Stomach (tissue), 9 donors: Measurements from ENCODE around the gene CYP2A7. TPM values are rescaled to one million over a fixed set of nuclear protein-coding genes. Genes with fewer than 3 reads are reported as not detected.
"Not testable (repeated sequence)": the region's sequence is repeated elsewhere in the genome, so short reads cannot be mapped to it uniquely, and the experiment has no call there.

Source experiments
- DNase-seq, 2 donors: peaks; one replicate each; pipeline versions ENCODE4 v3.0.0 to v3.0.0-alpha.2; 2013 to 2019
- H3K27ac ChIP-seq, 5 donors: fragments of 200-600 bp in 4 of 5; sonication (generic) in 4 of 5; one replicate each; pipeline ENCODE4 v1.5.1; 2013 to 2019; ENCODE audit warnings: mild to moderate bottlenecking in 1 of 5, moderate library complexity in 1 of 5
- H3K27me3 ChIP-seq, 3 donors: fragments of 200-600 bp; sonication (generic); one replicate each; pipeline ENCODE4 v1.5.1; 2017 to 2019; ENCODE audit warnings: mixed run types in 1 of 3
- H3K36me3 ChIP-seq, 4 donors: fragments of 200-600 bp; sonication (generic); 1 replicate in 3 of 4; 2 replicates in 1 of 4; pipeline ENCODE4 v1.5.1; 2016 to 2019
- H3K4me1 ChIP-seq, 4 donors: fragments of 200-600 bp; sonication (generic); one replicate each; pipeline ENCODE4 v1.5.1; 2016 to 2019
- H3K4me3 ChIP-seq, 4 donors: fragments of 200-600 bp; sonication (generic) in 3 of 4; one replicate each; pipeline ENCODE4 v1.5.1; 2016 to 2019; ENCODE audit warnings: mild to moderate bottlenecking in 1 of 4
- H3K9me3 ChIP-seq, 4 donors: fragments of 200-600 bp; sonication (generic); one replicate each; pipeline ENCODE4 v1.5.1; 2016 to 2019
- CTCF ChIP-seq, 7 experiments: fragments of 450-650 bp in 4 of 7; fragments of 200-600 bp in 3 of 7; sonication (generic) in 3 of 7; IDR thresholded peaks; one replicate each; pipeline ENCODE4 v1.5.1; 2016 to 2019; ENCODE audit warnings: antibody characterized with exemption in 7 of 7, control low read depth in 2 of 7, mild to moderate bottlenecking in 1 of 7
- EP300 ChIP-seq: sonication (generic); formaldehyde crosslinking; IDR thresholded peaks from one replicate; pipeline ENCODE4 v1.6.1; 2017; ENCODE audit warnings: antibody characterized with exemption
- POLR2A ChIP-seq, 4 donors: fragments of 450-650 bp; IDR thresholded peaks; one replicate each; pipeline ENCODE4 v1.6.1; 2016; ENCODE audit warnings: antibody characterized with exemption in 4 of 4, control low read depth in 2 of 4, mild to moderate bottlenecking in 1 of 4, moderate library complexity in 1 of 4
- POLR2AphosphoS5 ChIP-seq, 3 donors: sonication (generic); formaldehyde crosslinking; IDR thresholded peaks; one replicate each; pipeline ENCODE4 v1.6.1; 2016; ENCODE audit warnings: antibody characterized with exemption in 3 of 3
- WGBS, 5 donors: extraction: QIAGEN DNeasy Blood & Tissue Kit in 3 of 5; methylation state at CpG; one replicate each; pipeline versions ENCODE4 v1.1.5 to v1.1.7; 2013 to 2018; 5-methylcytosine and 5-hydroxymethylcytosine counted together
- intact Hi-C: fragments of 100-400 bp; cut with DNase I; formaldehyde crosslinking; loops from one replicate; pipeline ENCODE4 v1.15.1; 2023; ENCODE audit warnings: low total_unique reads
- polyA plus RNA-seq, 3 donors: library from polyadenylated mRNA; stranded (reverse); fragments of 200-250 nt; gene quantifications; one replicate each; pipeline ENCODE4 v1.2.3, GENCODE V29; 2013
- total RNA-seq, 5 donors: library from RNA; depleted of rRNA; stranded (reverse); fragments of >200 nt; gene quantifications; one replicate each; pipeline versions ENCODE4 v1.1.0 to v1.2.3, GENCODE V29; 2014 to 2016
- donor health status: healthy with polysubstance abuse.
- donor health status: Bipolar disorder and iron deficiency.
- donor health status: healthy.

Gene CYP2A7
- total and polyA plus RNA-seq, 8 donors: not detected

GRCh38 chr19:40874874-40875273, 7.2 kb downstream of the CYP2A7 start:
- H3K9me3 ChIP-seq, H3K4me1 ChIP-seq, DNase-seq, H3K27ac ChIP-seq, H3K4me3 ChIP-seq, intact Hi-C loops, H3K36me3 ChIP-seq: not testable (repeated sequence)
- peaks cover 0 to 35% (median 0%) of the 10 kb centered on the region in 3 donors for H3K27me3 ChIP-seq
- 35 to 100% (median 63%) methylated on average over 1 to 2 of the region's 4 CpGs for WGBS, 5 donors

- 84 to 91% (median 87%) methylated on average over 2 of the region's 2 CpGs for WGBS, 5 donors
- H3K27ac ChIP-seq, intact Hi-C loops, H3K4me3 ChIP-seq, H3K36me3 ChIP-seq, H3K4me1 ChIP-seq, DNase-seq, H3K9me3 ChIP-seq: not testable (repeated sequence)
- H3K27me3 ChIP-seq: peaks cover 0 to 27% (median 0%) of the 10 kb centered on the region in 3 donors
Observed at GRCh38 chr19:40873873-40874272, 8.2 kb downstream of the CYP2A7 start.

- Histone ChIP-seq H3K27ac (no peak overlapping the region), H3K9me3 (no peaks in the 10 kb centered on the region), H3K27me3 (peaks cover 0 to 11% (median 0%) of the 10 kb centered on the region in 3 donors), H3K4me3 (no peak overlapping the region), H3K4me1 (no peaks in the 10 kb centered on the region), H3K36me3 (no peaks in the 10 kb centered on the region)
- intact Hi-C loops: no loop called here
- DNase-seq: no peak
- 65 to 81% (median 72%) methylated on average over 2 of the region's 2 CpGs for WGBS, 5 donors
- TF ChIP-seq CTCF (IDR thresholded peaks at IDR 0.05): no peak
- no peak for TF ChIP-seq POLR2A (IDR thresholded peaks at IDR 0.05)
- no peak for TF ChIP-seq EP300
- no peak for TF ChIP-seq POLR2AphosphoS5 (IDR thresholded peaks at IDR 0.05)
Observed at GRCh38 chr19:40872209-40872608, 9.8 kb downstream of the CYP2A7 start.

- intact Hi-C loops: no loop called here
- DNase-seq: no peak
- 86 to 91% (median 88%) methylated on average over 7 of the region's 7 CpGs for WGBS, 5 donors
- H3K27ac ChIP-seq: no peak overlapping the region
- no peaks in the 10 kb centered on the region for H3K27me3 ChIP-seq
- H3K36me3 ChIP-seq: no peaks in the 10 kb centered on the region
- H3K9me3 ChIP-seq: no peaks in the 10 kb centered on the region
- no peak overlapping the region for H3K4me3 ChIP-seq
- no peaks in the 10 kb centered on the region for H3K4me1 ChIP-seq
- TF ChIP-seq EP300: no peak
- no peak for TF ChIP-seq CTCF (IDR thresholded peaks at IDR 0.05)
- TF ChIP-seq POLR2AphosphoS5 (IDR thresholded peaks at IDR 0.05): no peak
- no peak for TF ChIP-seq POLR2A (IDR thresholded peaks at IDR 0.05)
Observed at GRCh38 chr19:40867701-40868100, 14.3 kb downstream of the CYP2A7 start.

- H3K27ac ChIP-seq, H3K9me3 ChIP-seq, DNase-seq, H3K36me3 ChIP-seq, H3K27me3 ChIP-seq, intact Hi-C loops, H3K4me1 ChIP-seq, H3K4me3 ChIP-seq: not testable (repeated sequence)
- 52 to 60% (median 55%) methylated on average over 8 to 9 of the region's 9 CpGs for WGBS, 5 donors
Observed at GRCh38 chr19:40864739-40865496, 17.1 kb downstream of the CYP2A7 start.

GRCh38 chr19:40862785-40863184, 19.2 kb downstream of the CYP2A7 start:
- H3K4me3 ChIP-seq: no peak overlapping the region
- H3K27me3 ChIP-seq: no peaks in the 10 kb centered on the region
- intact Hi-C loops: no loop called here
- H3K4me1 ChIP-seq: no peaks in the 10 kb centered on the region
- 73 to 88% (median 81%) methylated on average over 4 of the region's 4 CpGs for WGBS, 5 donors
- H3K9me3 ChIP-seq: no peaks in the 10 kb centered on the region
- TF ChIP-seq POLR2A (IDR thresholded peaks at IDR 0.05) (no peak), POLR2AphosphoS5 (IDR thresholded peaks at IDR 0.05) (no peak)
- H3K27ac ChIP-seq: no peak overlapping the region
- H3K36me3 ChIP-seq: no peaks in the 10 kb centered on the region
- DNase-seq: no peak
